Measurements from ENCODE around the gene PARD3.

Gene PARD3

GRCh38 chr10:34169677-34170076, 645.4 kb downstream of the PARD3 start:
- no peak for DNase-seq

- DNase-seq: no peak
Observed at GRCh38 chr10:34169131-34169530, 646.0 kb downstream of the PARD3 start.

GRCh38 chr10:34168439-34168838, 646.7 kb downstream of the PARD3 start:
- DNase-seq: no peak

GRCh38 chr10:34166823-34167222, 648.3 kb downstream of the PARD3 start:
- DNase-seq: no peak

GRCh38 chr10:34166354-34166753, 648.7 kb downstream of the PARD3 start:
- DNase-seq: no peak

- DNase-seq: no peak
Observed at GRCh38 chr10:34164029-34164428, 651.1 kb downstream of the PARD3 start.

- DNase-seq: no peak
Observed at GRCh38 chr10:34163075-34163905, 651.8 kb downstream of the PARD3 start.

- DNase-seq: no peak
Observed at GRCh38 chr10:34161777-34162370, 653.2 kb downstream of the PARD3 start.

GRCh38 chr10:34160595-34160994, 654.5 kb downstream of the PARD3 start:
- no peak for DNase-seq

- no peak for DNase-seq
Observed at GRCh38 chr10:34157501-34157900, 657.6 kb downstream of the PARD3 start.

- no peak for DNase-seq
Observed at GRCh38 chr10:34156781-34157425, 658.2 kb downstream of the PARD3 start.

GRCh38 chr10:34155812-34156211, 659.3 kb downstream of the PARD3 start:
- no peak for DNase-seq

- DNase-seq: no peak
Observed at GRCh38 chr10:34154383-34154900, 660.7 kb downstream of the PARD3 start.

- DNase-seq: no peak
Observed at GRCh38 chr10:34153663-34154382, 661.3 kb downstream of the PARD3 start.

- DNase-seq: no peak
Observed at GRCh38 chr10:34152434-34152833, 662.7 kb downstream of the PARD3 start.

- no peak for DNase-seq
Observed at GRCh38 chr10:34151931-34152330, 663.2 kb downstream of the PARD3 start.

GRCh38 chr10:34151481-34151880, 663.6 kb downstream of the PARD3 start:
- no peak for DNase-seq

GRCh38 chr10:34150103-34150502, 665.0 kb downstream of the PARD3 start:
- DNase-seq: no peak

GRCh38 chr10:34148305-34148657, 666.8 kb downstream of the PARD3 start:
- DNase-seq: no peak

- no peak for DNase-seq
Observed at GRCh38 chr10:34147641-34148304, 667.3 kb downstream of the PARD3 start.

- DNase-seq: no peak
Observed at GRCh38 chr10:34145715-34146114, 669.4 kb downstream of the PARD3 start.

GRCh38 chr10:34143466-34143865, 671.6 kb downstream of the PARD3 start:
- no peak for DNase-seq
